Measurements from ENCODE around the gene RPN1. TPM values are rescaled to one million over a fixed set of nuclear protein-coding genes. Genes with fewer than 3 reads are reported as not detected.

The RPN1 gene
- total and polyA plus RNA-seq, 2 of the 13 experiments (the other 11 are each of a cell fraction or from before 2014, with no cell fraction given): 290 to 342 TPM

GRCh38 chr3:128605091-128606046, 45.2 kb downstream of the RPN1 start (continued):
- TF ChIP-seq AHDC1 (CRISPR knock-in tag; IDR thresholded peaks at IDR 0.05; ENCODE audit: borderline replicate concordance): peak; percentile 33; the same call in 1 of the 2 replicates
- TF ChIP-seq MYC (CRISPR knock-in tag; IDR thresholded peaks at IDR 0.05; ENCODE audit: borderline replicate concordance): 0 out of 2 replicates have a peak, but pooled peaks have one; percentile 30
- 0 out of 2 replicates have a peak, but pooled peaks have one; percentile 44 for TF ChIP-seq ZFP36L1 (CRISPR knock-in tag; IDR thresholded peaks at IDR 0.05)
- peak; percentile 89 for TF ChIP-seq TEAD3 (CRISPR knock-in tag; optimal IDR thresholded peaks at IDR 0.05; ENCODE audit: borderline replicate concordance)
- TF ChIP-seq MAX (IDR thresholded peaks at IDR 0.05): peak; percentile 73
- peak; percentile 84 for TF ChIP-seq ZMYM2 (CRISPR knock-in tag; IDR thresholded peaks at IDR 0.05)
- TF ChIP-seq RCOR2 (CRISPR knock-in tag; IDR thresholded peaks at IDR 0.05): peak; percentile 82
- TF ChIP-seq TFDP2 (CRISPR knock-in tag; IDR thresholded peaks at IDR 0.05): 0 out of 2 replicates have a peak, but pooled peaks have one; percentile 15
- TF ChIP-seq ATRX (CRISPR knock-in tag; IDR thresholded peaks at IDR 0.05; ENCODE audit: borderline replicate concordance): no peak
- peak; percentile 20; the same call in 1 of the 2 replicates for TF ChIP-seq ZKSCAN8 (CRISPR knock-in tag; IDR thresholded peaks at IDR 0.05; ENCODE audit: borderline replicate concordance)
- TF ChIP-seq ZNF878 (CRISPR knock-in tag; IDR thresholded peaks at IDR 0.05): peak; percentile 25; the same call in 1 of the 2 replicates
- TF ChIP-seq NR2F2 (IDR thresholded peaks at IDR 0.05; ENCODE audit: borderline replicate concordance, low read depth): peak; percentile 63; the same call in 1 of the 2 replicates
- TF ChIP-seq TSC22D2 (CRISPR knock-in tag; IDR thresholded peaks at IDR 0.05; ENCODE audit: borderline replicate concordance): 0 out of 2 replicates have a peak, but pooled peaks have one; percentile 24
- no peak for TF ChIP-seq ZNF550 (CRISPR knock-in tag; IDR thresholded peaks at IDR 0.05; ENCODE audit: borderline replicate concordance)
- peak; percentile 8; the same call in 1 of the 2 replicates for TF ChIP-seq GFI1 (CRISPR knock-in tag; IDR thresholded peaks at IDR 0.05; ENCODE audit: borderline replicate concordance)
- peak; percentile 88 for TF ChIP-seq MIXL1 (CRISPR knock-in tag; IDR thresholded peaks at IDR 0.05)
- TF ChIP-seq ZNF800 (CRISPR knock-in tag; IDR thresholded peaks at IDR 0.05): 0 out of 2 replicates have a peak, but pooled peaks have one; percentile 50
- TF ChIP-seq CHD4 (IDR thresholded peaks at IDR 0.05; ENCODE audit: borderline replicate concordance, low read length): peak; percentile 57; the same call in 1 of the 2 replicates

Data from HepG2 (cell line).